Stimulated activated CD8-positive, alpha-beta memory T cell treated with anti-CD3 and anti-CD28 coated beads, Interleukin-12 subunit alpha, Interleukin-12 subunit beta, amount 100 ng/mL, for 24 hours (primary cell): ENCODE results near the gene C2CD3.
A peak's percentile ranks its signal among the peaks of the same experiment; 100 is the strongest.

Source experiments
- DNase-seq: peaks from one replicate; pipeline ENCODE4 v3.0.0-alpha.2; 2020; ENCODE audit errors: extremely low read depth

C2CD3 gene

DNA sequence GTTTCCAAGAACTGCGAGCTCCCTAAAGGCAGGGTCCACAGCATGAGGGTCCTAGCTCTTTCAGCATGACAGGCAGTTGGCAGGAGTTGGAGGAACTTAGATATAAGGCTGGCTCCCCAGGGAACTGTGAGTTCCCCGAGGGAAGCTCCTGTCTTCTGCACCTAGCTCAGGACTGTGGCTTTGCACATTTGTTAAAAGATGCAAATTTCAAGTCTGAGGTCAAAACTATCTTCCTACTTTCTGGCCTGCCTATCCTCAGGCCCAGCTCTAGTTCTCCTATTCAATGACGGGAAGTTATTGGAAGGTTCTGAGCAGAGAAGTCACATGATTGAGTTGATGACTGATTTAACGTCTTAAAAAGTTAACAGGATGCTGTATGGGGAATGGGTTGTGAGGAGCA is 150.3 kb downstream of the C2CD3 start:
- no peak for DNase-seq

DNA sequence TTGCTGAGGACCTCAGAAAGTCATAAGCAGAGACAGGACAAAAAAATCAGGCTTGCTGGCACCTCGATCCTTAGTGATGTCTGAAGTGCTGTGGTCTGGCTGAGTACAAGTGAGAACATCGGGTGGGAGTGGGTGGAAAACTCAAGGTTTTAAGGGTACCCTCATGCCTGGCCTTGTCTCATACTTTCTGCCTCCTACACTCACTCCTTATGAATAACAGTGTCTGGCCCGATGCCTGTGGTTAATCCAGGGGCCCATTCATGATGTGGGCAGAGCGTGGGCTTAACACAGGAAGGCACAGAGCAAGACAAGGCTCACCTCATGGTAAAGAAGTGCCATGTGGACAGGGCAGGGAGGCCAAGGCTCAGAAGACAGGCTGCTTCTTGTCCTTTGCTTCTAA is 150.9 kb downstream of the C2CD3 start:
- DNase-seq = peak; percentile 34

DNA sequence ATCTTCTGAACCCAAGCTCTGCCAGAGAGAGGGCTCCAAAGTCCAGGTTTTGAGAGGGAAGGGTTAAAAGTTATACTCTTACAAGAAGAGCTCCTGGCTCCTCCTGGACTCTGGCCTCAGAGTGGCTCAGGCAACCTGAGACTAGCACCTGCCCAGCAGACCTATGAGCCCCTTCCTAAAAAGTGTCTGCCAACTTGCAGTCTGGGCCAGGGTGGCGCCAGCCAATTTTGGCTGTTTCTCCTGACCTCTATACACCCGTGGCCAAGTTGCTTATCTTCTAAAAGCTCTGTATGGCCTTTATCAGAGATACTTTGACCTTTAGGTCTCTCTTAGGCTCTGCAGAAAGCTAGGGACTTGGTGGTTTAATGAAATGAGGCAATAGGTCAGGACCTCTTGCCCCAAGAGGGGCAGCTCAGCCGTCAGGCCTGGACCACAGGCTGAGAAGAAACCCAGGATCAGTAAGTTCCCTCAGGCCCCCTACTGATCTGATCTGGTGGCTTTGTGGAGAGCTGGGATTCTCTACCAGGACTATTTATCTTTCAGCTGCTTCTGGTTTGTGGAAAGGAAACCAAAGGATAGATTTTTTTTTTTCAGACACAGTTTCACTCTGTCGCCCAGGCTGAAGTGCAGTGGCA is 151.6 kb downstream of the C2CD3 start:
- DNase-seq = no peak

DNA sequence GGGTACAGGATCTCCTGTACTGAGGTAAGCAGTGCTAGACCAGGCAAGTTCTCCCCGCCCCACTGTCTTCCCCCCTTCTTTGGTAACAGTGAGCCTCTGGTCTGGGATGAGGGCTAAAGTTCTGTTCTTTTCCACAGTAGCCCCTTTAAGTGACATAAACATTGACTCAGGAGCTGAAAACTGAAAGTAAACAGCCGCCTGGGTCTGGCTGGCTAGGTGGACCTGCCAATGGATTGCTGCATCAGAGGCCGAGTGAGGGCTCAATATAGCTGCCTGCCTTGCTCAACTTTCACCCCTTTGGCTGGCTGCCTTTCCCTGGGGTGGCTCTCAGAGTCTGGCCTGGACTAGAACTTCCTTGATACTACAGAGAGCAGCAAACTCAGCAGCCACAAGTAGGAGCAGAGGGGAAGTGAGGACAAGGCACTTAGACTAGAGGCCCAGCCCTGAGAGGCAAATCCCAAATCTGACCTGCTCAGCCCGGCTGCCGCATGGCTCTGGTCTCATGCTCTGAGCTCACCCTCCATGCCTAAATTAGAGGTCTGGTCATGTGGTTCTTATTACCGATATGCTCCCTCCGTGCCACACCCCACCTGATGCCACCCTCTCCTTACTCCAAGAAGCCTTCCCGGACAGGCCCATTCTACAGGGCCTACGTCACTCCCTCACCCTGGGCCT is 152.3 kb downstream of the C2CD3 start:
- no peak for DNase-seq

DNA sequence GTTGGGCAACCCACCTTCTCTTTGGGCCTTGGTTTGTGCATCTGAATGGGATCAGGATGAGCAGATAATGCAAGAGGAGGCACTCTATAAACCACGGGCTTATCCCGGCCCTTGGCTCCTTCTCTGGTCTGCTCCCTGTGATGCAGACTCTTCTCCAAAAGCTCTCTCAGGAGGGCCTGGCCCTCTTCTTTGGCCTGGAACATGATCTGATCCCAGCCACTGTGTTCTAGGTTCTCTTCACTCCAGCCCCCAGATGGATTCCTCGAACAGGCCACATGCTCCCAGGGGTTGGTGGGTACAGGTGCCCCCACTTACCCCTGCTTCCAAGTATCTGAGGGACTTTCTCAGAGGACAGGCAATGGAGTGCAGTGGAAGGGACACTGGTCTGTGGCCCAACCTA is 153.2 kb downstream of the C2CD3 start:
- no peak for DNase-seq

DNA sequence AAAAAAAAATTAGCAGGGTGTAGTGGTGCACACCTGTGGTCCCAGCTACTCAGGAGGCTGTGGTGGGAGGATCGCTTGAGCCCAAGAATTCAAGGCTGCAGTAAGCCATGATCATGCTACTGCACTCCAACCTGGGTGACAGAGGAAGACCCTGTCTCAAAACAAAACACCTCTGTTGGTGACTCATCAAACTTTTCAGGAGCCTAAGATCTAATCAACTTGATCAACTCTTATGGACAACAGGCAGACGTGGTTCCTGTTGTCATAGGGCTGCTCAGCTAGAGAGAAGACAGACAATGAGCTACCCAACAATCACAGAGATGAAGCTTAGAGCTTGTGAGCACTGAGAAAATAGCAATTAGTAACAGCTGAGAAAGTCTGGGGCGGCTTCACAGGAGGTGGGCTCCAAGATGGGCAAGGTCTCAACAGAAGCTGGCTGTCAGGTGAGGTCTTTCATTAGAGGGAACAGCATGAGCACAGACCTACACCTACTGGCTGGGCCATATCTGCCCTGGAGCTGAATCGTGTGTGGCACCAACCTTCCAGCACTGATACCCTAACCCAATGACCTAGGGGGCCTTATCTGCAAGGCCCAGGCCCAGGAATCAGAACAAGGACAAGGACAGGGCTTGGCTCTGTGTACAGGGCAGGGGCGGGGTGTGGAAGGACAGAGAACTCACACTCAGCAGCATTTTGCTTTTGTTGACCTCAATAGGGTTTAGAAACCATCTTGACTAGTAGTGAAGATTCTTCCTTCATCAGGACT is 154.7 kb downstream of the C2CD3 start:
- no peak for DNase-seq

DNA sequence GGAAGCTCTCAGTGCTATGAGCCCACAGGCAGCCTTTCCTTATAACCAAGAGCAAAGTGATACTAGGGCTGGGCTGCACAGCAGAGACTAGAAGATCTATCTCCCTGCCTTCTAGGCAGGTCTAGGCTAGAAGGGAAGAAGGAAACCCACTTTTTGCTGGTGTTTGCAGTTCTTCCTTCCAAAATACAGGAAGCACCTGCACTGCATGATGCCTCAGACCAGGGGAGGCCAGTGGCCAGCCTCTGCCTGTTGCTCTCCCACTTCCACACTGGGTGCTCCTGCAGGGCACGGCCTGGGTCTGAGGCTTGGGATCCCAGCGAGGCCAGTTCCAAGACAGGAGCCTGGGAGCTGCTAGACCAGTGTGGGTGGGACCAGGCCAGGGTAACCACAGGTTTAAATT is 155.9 kb downstream of the C2CD3 start:
- DNase-seq = no peak

DNA sequence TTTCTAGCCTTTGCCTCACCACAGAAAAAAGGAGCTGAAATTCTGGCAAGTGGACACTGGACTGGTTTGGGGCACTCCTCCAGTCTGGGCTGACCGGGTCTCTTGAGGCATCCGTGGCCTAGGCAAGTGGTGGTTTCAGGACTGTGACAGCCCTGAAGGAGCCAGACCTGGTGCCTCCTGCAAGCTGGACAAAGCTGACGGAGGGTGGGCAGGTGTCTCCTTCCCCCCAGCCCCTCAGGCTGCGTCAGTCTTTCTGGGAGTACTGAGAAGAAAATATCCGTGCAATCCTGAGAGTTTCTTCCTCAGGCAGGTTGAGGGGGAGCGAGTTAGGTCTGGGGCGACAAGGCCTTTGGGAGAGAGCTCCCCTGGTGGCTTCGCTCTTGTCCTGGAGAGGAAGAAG is 157.7 kb downstream of the C2CD3 start:
- no peak for DNase-seq

DNA sequence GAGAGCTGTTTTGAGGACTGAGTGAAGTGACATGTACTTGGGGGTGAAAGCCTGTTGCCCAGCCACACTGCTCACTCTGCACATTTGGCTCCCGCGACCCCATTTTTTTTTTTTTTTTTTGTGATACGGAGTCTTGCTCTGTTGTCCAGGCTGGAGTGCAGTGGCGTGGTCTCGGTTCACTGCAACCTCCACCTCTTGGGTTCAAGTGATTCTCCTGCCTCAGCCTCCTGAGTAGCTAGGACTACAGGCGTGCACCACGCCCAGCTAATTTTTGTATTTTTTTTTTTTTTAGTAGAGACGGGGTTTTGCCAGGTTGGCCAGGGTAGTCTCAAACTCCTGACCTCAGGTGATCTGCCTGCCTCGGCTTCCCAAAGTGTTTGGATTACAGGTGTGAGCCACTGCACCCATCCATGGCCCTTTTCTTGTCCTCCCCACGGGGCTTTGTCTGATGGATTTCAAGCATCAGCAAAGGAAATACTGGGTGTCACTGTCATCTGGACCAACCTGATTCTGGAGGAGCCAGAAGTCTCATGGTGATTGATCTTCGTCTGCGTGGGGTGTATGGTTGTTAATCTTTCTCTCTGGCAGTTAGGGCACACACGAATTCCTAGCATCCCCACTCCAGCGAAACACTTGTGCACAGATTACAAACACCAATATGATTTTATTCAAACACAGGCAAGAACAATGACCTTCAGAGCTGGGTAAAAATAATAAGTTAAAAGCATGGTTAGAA is 158.6 kb downstream of the C2CD3 start:
- DNase-seq = no peak

DNA sequence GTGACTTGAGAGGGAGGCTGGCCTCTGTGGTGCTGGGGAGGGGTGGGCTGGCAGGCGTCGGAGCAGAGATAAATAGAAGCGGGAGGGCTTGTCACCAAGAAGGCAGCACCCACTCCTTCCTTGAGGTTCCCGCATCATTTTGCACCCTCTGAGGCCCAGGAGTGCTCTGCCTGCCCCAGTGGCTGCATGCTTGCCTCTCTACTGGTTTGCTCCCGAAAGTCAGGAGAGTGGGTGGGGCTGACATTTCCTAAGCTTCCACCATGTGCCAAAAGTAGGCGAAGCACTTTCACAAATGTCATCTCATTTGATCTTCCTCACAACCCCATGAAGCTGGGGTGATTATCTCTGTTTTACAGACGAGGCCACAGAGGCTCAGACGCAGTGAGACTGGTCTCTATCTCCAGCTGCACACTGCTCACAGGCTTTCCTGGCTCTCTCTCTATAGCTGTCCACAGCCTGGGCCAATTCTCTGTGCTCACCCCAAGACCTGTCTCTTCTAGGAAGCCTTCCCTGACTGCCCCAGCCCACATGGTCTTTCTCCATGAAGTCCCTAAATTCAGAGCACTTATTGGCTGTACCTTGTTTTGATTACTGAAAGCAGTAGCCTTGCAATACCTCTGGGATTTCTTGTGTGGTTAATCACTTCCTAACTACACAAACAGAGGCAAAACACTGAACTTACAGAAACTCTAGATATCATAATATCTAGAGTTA is 159.3 kb downstream of the C2CD3 start:
- DNase-seq = peak; percentile 19

DNA sequence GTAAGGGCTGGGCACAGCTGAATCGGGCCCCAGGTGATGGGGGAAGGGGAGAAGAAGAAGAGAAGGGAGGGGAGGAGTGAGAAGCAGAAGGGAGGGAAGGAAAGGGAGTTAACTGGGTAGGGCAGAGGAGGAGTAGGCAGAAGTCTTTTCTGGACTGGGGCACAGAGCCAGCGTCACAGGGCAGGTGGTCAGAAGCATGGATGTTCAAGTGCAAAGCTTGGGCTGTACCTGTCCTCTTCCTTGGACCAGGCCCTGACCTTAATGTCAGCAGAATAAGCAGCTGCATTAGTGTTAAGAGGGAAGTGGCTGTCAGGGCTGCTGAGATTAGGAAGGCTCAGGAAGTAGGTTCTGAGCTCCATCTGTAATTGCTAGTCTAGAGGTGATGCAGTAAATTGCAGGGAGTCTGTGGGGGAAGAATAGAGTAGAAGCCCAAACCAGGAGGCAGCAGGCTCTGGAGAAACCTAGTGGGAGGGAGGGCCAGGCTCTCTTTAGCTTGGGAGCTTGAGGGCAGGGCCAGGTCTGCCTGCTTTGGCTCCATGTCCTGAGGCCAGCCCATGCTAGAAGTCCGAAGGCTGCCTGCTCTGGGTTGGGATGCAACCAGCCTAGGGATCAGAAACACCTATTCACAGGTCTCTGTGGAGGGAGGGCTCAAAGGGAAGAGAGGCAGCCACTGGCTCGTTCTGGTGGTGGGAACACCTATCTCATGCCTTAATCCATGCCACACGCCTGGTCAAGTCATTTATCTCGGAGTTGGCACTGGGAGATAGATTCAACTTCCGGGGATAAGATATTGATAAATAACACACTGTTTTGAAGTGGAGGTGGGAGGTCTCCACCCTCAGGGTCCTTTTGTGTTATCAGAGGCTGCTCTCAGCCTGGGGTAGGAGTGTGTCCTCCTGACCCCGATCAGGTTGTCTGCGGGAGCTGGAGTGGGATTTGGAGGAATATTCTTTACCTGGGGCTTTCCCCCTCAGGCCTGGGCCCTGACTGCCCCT is 160.2 kb downstream of the C2CD3 start:
- no peak for DNase-seq

DNA sequence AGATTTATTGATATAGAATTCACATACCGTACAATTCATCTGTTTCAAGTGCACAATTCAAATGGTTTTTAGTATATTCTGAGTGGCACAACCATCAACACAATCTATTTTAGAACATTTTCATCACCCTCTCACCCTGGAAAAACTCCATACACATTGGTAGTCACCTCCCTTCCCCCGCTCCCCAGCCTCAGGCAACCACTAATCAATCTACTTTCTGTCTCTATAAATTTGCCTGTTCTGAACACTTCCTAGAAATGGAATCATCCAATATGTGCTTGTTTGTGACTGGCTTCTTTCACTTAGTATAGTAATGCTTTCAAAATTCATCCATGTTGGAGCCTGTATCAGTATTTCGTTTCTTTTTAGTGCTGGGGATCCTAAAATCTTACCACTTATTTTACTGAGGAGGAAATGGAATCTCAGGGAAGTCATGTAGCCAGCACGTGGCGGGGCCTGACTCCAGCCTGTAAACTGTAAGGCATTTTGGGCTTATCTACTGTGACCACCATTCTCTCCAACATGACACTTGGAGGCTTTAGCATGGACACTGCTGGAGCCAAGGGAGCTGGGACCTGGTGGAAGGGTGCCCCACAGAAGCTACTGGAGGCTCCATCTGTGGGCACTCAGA is 161.0 kb downstream of the C2CD3 start:
- DNase-seq = no peak

DNA sequence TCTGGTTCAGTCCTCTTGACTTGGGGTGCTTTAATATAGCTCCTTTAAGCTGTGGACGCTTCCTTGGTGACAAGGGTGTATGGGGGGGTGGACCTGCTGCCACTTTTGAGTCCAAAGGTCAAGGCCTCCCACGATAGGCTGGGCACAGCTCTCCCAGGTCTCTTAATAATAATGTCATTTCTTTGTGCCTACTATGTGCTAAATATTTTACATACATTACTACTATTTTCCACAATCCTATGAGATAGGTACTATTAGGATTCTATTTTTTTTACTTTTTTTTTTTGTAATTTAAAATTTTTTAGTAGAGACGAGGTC is 161.6 kb downstream of the C2CD3 start:
- DNase-seq = no peak

DNA sequence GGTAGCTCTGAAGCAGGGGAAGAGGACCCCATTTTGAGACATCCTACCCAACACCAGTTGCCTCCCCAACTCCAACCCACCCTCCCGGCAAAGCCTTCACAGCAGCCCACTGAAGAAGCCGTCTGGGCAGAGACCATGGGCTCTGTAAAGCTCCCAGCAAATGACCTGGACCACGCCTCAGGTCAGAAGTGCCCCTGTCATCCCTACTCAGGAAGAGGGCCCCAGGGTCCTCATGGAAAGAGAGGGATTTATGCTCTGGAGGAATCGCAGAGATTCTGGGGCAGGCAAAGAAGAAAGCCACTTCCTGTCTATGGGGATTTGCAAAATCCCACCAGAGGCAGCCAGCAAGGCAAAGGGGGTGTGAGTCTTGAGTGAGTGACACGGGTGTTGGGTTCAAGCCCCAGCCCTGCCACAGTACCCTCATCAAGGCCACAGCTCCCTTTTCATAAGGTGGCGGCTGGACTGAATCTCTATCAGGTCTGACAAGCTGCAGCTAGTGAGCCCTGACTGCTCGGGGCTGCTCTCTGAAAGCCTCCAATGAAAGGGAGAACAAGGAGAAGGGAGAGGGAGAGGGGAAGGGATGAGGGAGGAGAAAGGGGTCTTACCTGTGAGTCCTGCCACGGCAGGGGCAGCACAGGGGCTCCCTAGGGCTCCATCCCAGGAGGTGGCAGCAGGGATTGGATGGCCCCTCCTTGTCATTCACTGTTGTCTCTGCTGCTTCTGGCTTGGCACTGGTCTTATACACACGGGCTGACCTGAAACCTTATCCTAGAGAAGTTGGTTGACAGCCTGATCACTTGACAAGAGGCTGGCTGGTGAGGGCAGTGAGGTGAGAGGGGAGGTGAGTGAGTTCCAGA is 162.2 kb downstream of the C2CD3 start, which contains the start of gene UCP3:
Gene UCP3, minus strand, starts transcription at position 713 of the 857 bp plus-strand sequence. CDS start 2,043 bp downstream, outside the sequence.
- DNase-seq = no peak

DNA sequence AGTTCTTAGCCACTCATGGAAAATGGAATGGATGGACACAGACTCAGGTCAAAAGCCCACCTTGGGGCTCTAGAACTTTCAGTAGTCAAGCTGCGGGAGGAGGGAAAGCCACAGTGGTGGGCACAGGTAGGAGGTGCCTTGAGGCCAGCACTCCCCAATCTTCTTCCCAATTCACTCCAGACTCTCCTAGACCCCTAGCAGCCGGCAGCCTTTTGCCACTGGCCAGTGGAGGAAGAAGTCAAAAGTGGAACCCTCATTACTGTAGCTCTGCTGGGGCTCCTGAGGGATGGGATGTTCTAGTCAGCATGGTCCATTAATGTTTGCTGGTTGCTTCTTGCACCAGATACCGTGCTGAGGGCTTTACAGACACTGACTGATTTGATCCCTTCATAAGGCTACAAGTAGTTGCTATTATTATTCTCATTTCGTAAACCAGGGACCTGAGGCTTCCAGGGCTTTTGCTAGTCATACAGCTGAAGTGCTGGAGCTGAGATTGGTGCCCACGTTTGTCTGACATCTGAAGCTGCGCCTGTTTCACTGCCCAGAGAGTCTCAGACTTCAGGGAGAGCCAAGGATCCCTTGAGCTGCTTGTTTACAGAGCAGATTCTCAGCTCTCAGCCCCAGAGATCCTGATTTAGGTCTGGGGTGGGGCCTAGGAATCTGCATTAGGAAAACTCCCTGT is 163.0 kb downstream of the C2CD3 start:
- no peak for DNase-seq

DNA sequence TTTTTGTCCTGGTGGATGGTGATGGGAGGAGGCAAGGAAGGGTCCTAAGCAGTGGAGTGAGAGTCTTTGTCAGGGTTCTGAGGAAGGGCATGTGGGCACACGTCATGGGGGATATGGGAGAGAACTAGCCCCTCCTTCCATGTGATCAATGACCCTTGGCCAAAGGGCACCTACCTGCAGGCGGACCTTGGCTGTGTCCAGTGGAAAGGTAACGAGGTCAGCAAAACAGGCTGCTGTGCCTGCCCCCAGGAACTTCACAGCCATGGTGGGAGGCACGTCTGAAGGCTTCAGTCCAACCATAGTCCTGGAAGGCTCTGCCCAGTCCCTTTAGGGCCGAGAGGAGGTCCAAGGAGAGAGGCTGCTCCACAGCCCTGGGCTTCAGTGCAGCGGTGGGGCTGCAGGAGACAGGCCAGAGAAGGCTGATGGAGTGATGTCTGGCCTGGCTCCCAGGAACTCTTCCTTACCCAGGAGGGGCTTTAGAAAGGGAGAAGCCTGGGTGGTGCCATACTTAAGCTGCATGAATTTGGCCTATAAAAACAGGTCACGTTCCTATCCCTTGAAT is 164.0 kb downstream of the C2CD3 start:
- DNase-seq = no peak

DNA sequence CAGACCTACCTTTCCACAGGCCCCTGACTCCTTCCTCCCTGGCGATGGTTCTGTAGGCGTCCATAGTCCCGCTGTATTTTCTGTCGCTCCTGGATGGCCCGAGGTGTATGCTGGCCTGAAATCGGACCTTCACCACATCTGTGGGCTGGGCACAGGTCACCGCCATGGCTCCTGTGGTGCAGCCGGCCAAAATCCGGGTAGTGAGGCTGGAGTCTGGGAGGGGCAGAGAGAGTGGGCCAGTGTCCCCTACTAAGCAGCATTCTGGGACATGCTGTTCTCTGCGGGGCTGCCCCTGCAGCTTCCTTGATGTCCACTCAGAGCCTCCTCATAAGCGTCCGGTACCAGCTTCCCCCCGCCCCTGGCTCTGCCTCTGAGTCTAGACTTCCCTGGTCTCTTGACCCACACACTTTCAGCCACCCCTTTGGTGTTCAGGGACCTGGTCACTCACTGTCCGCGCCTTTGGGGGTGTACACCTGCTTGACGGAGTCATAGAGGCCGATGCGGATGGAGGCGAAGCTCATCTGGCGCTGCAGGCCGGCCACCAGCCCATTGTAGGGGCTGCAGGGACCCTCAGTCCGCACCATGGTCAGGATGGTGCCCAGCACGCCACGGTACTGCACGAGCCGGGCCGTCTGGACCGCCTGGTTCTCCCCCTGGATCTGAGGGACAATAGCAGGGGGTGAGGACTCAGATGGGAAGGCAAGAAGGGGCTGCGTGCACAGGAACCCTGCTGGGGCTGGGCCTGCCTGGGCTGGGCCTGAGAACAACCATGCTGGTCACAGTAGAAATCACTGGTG is 164.9 kb downstream of the C2CD3 start:
- DNase-seq = no peak
